A673 (cell line): ENCODE data around the gene ETV4. TPM values are rescaled to one million over a fixed set of nuclear protein-coding genes. Genes with fewer than 3 reads are reported as not detected.

Experiments used
- BruUV-seq: library from RNA; stranded (reverse); fragments of 400-500 nt; replicated peaks from 2 replicates; lab custom pipeline; 2021; lab: Mats Ljungman, UMichigan
- CTCF ChIA-PET: fragments of 300-600 bp; sonication (Branson Sonifier 250); formaldehyde crosslinking; loops from one replicate; lab custom pipeline; 2022; ENCODE audit warnings: antibody characterized with exemption; lab: Charles Lee
- POLR2A ChIA-PET: fragments of 300-600 bp; sonication (Branson Sonifier 250); formaldehyde crosslinking; loops from one replicate; lab custom pipeline; 2022; ENCODE audit warnings: antibody characterized with exemption; ENCODE audit not compliant: low non-redundant PET; lab: Charles Lee
- DNase-seq: peaks from one replicate; pipeline ENCODE4 v3.0.0-alpha.2; 2015; ENCODE audit warnings: low spot score
- H3K27ac ChIP-seq: fragments of 200-600 bp; sonication (generic); 2 replicates; pipeline ENCODE4 v1.5.1; 2016; ENCODE audit warnings: mixed run types, low read depth, mild to moderate bottlenecking, mixed read lengths, antibody characterized with exemption, low read length; ENCODE audit not compliant: poor library complexity, severe bottlenecking
- H3K27me3 ChIP-seq: fragments of 200-600 bp; sonication (generic); replicated peaks from 2 replicates; pipeline ENCODE4 v1.6.1; 2017; ENCODE audit warnings: mixed run types, low read depth, mild to moderate bottlenecking, mixed read lengths, antibody characterized with exemption, low read length; ENCODE audit not compliant: insufficient read depth, poor library complexity
- H3K36me3 ChIP-seq: fragments of 200-600 bp; sonication (generic); 2 replicates; pipeline ENCODE4 v1.6.1; 2016; ENCODE audit warnings: mixed run types, mild to moderate bottlenecking, mixed read lengths, antibody characterized with exemption, low read length; ENCODE audit not compliant: insufficient read depth, poor library complexity, severe bottlenecking
- H3K4me1 ChIP-seq: fragments of 200-600 bp; sonication (generic); 2 replicates; pipeline ENCODE4 v1.6.1; 2017; ENCODE audit warnings: mixed run types, mild to moderate bottlenecking, mixed read lengths, antibody characterized with exemption, low read length; ENCODE audit not compliant: insufficient read depth, poor library complexity, severe bottlenecking
- H3K4me3 ChIP-seq: fragments of 200-600 bp; sonication (generic); 2 replicates; pipeline ENCODE4 v1.5.1; 2016; ENCODE audit warnings: low read depth, mixed run types, mild to moderate bottlenecking, mixed read lengths, low read length; ENCODE audit not compliant: poor library complexity, severe bottlenecking
- H3K9me3 ChIP-seq: fragments of 200-600 bp; sonication (generic); 2 replicates; pipeline ENCODE4 v1.6.1; 2016; ENCODE audit warnings: mixed run types, low read depth, mild to moderate bottlenecking, mixed read lengths, antibody characterized with exemption, low read length; ENCODE audit not compliant: poor library complexity, severe bottlenecking
- CTCF ChIP-seq: fragments of 300-800, 200-600 bp; sonication (generic); conservative IDR thresholded peaks from 2 replicates; pipeline ENCODE4 v1.5.1; 2017; ENCODE audit warnings: low read depth, mild to moderate bottlenecking, antibody characterized with exemption, low read length, moderate library complexity, mixed read lengths
- EZH2 ChIP-seq: fragments of 200-600 bp; sonication (generic); IDR thresholded peaks from 2 replicates; pipeline ENCODE4 v1.6.1; 2017; ENCODE audit warnings: borderline replicate concordance, low read depth, mild to moderate bottlenecking, mixed read lengths, antibody characterized with exemption, low read length; ENCODE audit not compliant: poor library complexity, severe bottlenecking
- intact Hi-C: fragments of 100-400 bp; cut with micrococcal nuclease; formaldehyde crosslinking; loops from one replicate; pipeline ENCODE4 v1.10.0; 2022; ENCODE audit not compliant: unreplicated experiment
- total RNA-seq: library from RNA; stranded (reverse); gene quantifications from 2 replicates; pipeline ENCODE4 v1.2.3, GENCODE V29; 2021

ETV4 gene
- total RNA-seq, 1 experiment from 2014 or later = 31.2 TPM

- no peak overlapping the region for H3K4me3 ChIP-seq
- POLR2A ChIA-PET = no interaction called here
- TF ChIP-seq EZH2 = no peak
- TF ChIP-seq CTCF = peak; percentile 70
Observed at GRCh38 chr17:43576563-43577229, 30.6 kb upstream of the ETV4 start.

GRCh38 chr17:43574896-43575525 lies 28.9 kb upstream of the ETV4 start:
- no TSS peak for BruUV-seq
- TF ChIP-seq CTCF = no peak
- no peak for TF ChIP-seq EZH2
- Histone ChIP-seq H3K4me3 (no peak overlapping the region), H3K36me3 (no peaks in the 10 kb centered on the region), H3K27ac (no peak overlapping the region), H3K27me3 (no peaks in the 10 kb centered on the region), H3K4me1 (no peaks in the 10 kb centered on the region), H3K9me3 (no peaks in the 10 kb centered on the region)
- ChIA-PET CTCF (interaction anchor here (2.3 to 2.8 kb wide), 2 partner anchors 99 kb away, joined by 6 to 23 read pairs; no protein-coding TSS in a partner anchor), POLR2A (no interaction called here)
- intact Hi-C loops = no loop called here
- no peak for DNase-seq

More at GRCh38 chr17:43576563-43577229, 30.6 kb upstream of the ETV4 start:
- Histone ChIP-seq H3K27me3 (no peaks in the 10 kb centered on the region), H3K27ac (no peak overlapping the region), H3K4me1 (no peaks in the 10 kb centered on the region), H3K36me3 (no peaks in the 10 kb centered on the region), H3K9me3 (no peaks in the 10 kb centered on the region)
- peak; percentile 60 for DNase-seq
- CTCF ChIA-PET = interaction anchor here (0.5 to 2.8 kb wide), 3 partner anchors 58 to 183 kb away, joined by 3 to 23 read pairs (median 5); no protein-coding TSS in a partner anchor
- no TSS peak for BruUV-seq
- intact Hi-C loops = loop anchor here (1.0 to 2.0 kb wide), 3 partner anchors 56 to 184 kb away; no protein-coding TSS in a partner anchor

GRCh38 chr17:43574348-43574747 lies 28.2 kb upstream of the ETV4 start:
- POLR2A ChIA-PET = no interaction called here

More at GRCh38 chr17:43574348-43574747, 28.2 kb upstream of the ETV4 start:
- Histone ChIP-seq H3K27ac (no peak overlapping the region), H3K9me3 (no peaks in the 10 kb centered on the region), H3K4me1 (no peaks in the 10 kb centered on the region), H3K4me3 (no peak overlapping the region), H3K27me3 (no peaks in the 10 kb centered on the region), H3K36me3 (no peaks in the 10 kb centered on the region)
- no peak for DNase-seq
- BruUV-seq = no TSS peak
- TF ChIP-seq EZH2 (no peak), CTCF (no peak)
- intact Hi-C loops = no loop called here
- CTCF ChIA-PET = interaction anchor here (2.3 kb wide), 1 partner anchor 99 kb away, joined by 6 read pairs; no protein-coding TSS in a partner anchor
